Umbilical cord (tissue), 2 donors: ENCODE results near the gene RAI1. TPM values are rescaled to one million over a fixed set of nuclear protein-coding genes. Genes with fewer than 3 reads are reported as not detected.

Experiments used
- DNase-seq: peaks from one replicate; pipeline ENCODE4 v3.0.0-alpha.2; 2015; ENCODE audit warnings: low spot score
- total RNA-seq: library from RNA; depleted of rRNA; stranded (reverse); fragments of >200 nt; gene quantifications from one replicate; pipeline ENCODE4 v1.2.3, GENCODE V29; 2014; ENCODE audit warnings: low replicate concordance; ENCODE audit not compliant: insufficient read depth

Gene RAI1
- total RNA-seq, 1 donor from 2014 or later = 6.3 TPM

DNA sequence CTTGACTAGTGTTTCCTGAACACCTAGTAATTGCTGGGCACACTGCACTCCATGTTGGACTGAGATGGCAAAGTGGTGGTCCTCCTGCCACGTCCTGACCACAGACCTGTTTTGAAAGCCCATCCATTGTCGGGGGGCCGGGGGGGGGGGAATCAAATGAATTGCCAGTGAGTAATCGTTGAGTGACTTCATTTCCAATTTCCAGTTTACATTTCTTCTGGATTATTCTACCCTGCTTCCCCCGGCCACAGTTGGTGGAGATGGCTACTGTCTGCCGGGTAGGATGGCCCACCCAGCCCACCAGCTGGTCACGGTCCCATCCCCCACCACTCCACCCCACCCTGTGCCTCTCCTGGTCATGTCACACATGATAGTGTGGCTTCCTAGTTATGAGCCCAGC is 18.2 kb downstream of the RAI1 start:
- no peak for DNase-seq

DNA sequence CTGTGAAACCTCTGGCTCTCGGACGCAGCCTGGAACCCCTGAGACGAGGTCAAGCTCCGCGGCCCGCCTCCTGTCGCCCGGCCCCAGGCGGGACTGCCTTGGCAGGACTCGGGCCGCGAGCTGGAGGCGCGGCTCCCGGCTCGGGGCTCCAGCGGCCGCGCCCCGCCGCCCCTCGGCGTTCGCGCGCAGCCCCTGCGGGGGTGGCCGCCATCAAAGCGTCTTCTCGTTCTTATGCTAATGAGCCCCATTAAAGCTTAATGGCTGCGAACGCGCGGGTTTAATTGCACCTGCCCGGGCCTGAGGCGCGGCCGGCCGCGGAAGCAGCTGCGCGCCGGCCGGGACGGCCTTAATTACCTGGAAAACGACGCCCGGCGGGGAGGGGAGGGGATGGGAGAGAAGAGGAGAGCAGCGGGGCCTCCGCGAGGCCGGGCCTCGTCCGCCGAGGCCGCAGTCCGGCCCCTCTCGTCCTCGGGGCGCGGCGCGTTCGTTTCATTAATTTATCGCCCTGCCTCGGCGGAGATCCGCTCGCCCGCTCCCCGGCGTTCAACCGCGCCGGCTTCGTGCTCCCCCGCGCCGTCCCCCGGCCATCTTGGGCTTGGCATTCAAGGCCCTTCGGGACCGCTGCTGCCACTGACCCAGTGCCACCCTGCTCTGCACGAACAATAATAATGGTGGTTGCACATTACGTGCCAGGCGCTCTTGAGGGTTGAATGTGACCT is 19.2 kb downstream of the RAI1 start:
- DNase-seq = no peak

DNA sequence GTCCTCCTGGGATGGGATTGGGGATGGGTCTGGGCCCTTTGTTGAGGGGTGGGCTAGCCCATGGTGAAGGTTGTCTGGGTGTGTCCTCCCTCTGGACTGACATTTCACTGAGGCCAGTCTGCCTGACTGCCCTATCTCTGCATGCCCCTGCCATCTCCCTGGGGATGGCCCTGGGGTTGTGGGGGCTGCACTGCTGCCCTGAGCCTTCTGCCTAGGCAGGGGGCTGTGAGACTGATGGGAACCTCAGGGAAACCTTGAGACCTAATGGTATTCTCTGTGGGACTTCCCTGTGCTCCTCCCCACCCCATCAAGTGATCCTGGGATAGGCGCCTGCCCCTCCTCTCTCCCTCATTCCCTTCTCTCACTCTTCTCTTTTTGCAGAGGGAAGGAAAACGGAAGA is 19.9 kb downstream of the RAI1 start:
- no peak for DNase-seq

DNA sequence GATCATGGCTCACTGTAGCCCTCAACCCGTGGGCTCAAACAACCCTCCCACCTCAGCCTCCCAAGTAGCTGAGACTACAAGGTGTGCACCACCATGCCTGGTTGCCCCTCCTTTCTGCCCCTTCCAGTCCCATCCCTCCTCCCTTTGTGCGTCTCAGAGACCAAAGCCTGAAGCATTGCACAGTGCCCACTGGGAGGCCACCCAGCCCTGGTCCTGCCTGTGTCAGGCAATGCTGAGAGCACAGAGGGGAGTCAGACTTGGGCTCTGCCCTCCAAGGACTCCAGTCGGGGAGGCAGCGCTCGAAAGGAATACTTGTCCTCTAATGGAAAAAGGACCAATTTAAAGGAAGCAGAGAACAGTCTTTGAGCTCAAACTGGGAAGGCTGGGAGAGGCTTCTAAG is 20.4 kb downstream of the RAI1 start:
- no peak for DNase-seq

DNA sequence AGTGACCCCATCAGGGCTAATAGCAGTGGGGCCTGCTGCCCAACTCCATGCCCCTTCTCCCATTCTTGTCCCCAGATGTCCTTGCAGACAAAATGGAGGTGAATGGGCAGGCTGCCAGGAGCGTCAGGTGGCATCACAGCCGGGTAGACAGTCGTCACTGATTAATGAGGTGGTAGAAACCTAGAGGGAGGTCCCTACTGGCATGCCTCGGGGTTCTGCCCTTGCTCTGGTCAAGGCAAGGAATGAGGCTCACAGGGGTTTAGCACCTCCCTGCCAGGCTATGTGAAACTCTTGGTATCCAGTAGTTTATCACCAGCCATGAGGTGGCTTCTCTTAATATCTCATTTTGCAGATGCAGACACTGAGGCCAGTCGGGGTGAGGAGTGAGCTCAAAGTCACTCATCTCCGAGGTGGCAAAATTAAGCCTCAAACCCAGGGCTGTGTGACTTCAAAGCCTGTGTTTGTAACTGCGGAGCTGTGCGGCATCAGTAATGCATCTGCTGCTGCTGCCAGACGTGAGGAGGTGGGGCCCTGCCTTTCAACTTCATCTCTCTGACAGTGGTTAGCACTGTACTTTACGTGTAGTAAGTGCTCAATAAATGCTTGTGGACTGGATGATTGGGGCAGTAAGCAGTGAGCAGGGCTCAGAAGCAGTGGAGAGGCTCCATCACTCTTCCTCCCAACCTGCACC is 21.3 kb downstream of the RAI1 start:
- no peak for DNase-seq

DNA sequence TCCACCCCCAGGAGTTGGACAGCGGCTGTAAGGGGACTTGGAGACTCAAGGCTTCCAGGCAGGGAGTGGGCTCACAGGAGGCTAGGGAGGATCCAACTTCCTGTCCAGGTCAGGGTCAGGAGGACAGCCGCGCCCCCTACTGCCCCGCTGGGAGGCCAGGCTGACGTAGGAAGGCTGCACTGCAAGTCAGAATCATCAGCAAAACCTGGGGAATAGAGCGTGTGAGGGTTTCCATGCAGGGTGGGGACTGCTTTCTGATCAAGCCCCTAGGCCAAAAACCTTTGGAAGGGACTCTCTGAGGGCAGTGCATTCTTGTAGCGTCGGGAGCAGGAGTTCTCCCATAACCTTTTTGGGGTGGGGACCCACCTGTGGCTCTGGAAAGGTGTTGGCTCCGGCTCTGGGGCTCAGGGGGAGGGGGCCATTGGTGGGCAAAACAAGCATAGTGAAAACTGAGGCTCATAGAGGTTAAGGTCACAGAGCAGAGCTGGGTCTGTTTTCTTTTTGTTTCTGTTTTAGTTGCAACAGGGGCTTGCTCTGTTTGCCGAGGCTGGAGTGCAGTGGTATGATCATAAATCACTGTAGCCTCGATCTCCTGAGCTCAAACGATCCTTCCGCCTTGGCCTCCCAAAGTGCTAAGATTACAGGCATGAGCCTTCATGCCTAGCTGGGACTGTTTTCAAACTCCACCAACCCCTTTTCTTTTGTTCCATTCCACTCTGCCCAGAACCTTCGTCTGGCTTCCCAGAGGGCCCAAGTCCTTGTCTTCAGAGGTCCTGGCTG is 22.1 kb downstream of the RAI1 start:
- DNase-seq = no peak

DNA sequence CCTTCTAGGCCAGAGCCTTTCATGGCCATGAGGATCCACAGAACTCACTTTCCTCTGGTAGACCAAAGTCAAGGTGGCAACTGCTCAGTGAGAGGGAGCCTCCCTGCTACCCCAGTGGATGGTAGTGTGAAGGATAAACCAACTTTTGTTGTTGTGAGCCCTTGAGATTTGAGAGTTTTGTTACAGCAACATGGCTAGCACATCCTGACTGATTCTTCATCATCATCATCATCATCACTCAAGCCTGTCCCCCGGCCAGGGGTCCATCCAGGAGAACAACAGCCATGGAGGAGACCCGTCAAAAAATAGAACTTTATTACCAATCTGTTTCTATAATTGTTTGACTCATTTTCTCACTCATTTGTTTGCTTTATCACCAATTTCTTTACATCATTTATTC is 23.7 kb downstream of the RAI1 start:
- DNase-seq = no peak

DNA sequence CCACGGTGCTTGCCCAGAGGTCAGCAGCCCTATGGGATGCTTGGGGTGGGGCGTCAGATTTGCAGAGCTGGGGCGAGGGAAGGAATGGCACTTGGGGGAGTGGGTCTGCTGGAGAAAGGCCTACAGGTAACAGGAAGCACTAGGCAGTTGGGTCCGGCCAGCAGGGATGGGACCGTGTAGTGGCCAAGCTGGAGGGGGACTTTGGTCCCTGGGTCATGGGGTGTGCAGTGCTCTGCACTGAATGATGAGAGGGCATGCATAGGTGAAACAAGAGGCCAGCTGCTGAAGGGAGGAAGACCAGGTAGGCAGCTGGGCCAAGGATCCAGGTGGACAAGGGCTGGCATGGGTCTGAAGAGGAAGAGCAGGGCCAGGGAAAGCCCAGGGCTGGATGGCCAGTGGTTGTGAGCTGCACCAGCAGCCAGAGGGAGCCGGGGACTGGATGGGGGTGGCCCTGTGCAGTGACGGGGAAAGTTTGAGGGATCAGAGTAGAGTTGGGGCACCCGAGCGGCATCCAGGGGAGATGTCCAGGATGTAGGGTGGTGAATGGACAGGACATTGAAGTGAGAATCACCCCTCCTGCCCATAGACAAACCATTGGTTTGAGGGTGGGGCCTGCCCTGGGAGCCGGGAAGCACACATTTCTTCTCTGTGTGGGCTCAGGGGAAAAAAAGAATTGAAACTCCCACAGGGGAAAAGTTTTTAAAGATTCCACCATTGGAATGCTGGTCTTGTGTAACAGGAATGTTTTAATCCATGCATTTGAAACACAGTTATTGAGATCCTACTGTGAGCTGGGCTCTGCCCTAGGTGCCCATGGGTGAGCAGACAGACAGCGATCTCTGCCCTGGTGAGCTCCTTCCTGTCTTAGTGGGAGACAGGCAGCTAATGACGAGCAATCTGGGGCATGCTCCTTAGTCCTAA is 25.1 kb downstream of the RAI1 start:
- no peak for DNase-seq

DNA sequence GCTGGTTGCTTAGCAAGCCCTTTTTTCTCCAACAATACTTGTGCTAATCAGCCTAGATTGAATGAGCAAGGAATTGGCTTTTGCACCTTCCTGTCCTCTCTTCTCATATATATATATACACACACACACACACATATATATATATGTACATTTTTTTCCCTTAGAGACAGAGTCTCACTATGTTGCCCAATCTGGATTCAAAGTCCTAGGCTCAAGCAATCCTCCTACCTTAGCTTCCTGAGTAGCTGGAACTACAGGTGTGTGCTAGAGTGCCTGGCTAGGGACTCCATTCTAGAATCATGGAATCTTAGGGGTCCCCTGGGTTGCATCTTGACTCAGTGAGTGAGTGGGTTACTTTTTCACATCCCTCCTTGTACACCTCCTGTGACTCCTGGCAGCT is 27.0 kb downstream of the RAI1 start:
- DNase-seq = no peak

DNA sequence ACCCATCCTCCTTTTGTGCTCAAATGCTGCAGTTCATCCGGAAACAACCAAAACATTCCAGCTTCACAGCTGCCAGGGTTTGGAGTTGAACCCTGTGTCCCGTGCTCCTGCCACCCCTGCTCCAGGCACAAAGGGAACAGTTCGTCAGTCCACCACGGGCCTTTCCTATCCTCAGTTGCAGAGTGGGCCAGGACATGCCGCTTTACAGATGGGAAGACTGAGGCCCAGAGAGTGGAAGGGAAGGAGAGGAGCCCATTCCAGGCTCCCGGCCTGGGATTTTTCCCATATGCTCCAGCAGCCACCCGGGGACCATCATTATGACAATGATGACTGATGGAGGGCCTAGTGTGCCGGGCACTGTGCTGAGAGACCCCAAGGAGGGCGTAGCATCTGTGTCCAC is 27.6 kb downstream of the RAI1 start:
- no peak for DNase-seq

DNA sequence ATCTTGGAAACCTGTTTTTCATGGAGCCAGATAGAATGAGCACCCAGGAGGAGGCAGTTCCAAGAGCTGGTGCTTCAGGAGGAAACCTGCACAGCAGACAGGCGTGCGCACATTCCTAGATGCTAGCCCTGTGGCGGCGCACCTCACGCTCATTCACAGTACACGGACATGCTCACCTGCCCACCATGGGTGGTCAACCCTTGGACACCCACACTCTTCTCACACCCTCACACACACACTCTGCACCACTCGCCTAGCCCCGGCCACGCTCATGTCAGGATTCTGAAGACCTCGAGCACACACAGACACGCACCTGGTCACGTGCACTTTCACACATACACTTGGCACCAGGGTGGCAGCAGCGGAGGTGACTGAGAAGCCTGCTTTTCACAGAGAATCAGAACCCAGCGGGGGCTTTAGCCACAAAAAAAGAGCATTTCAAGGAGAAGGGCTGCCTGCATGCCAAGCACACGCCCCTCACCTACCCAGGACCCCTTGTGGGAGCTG is 28.6 kb downstream of the RAI1 start:
- DNase-seq = no peak

DNA sequence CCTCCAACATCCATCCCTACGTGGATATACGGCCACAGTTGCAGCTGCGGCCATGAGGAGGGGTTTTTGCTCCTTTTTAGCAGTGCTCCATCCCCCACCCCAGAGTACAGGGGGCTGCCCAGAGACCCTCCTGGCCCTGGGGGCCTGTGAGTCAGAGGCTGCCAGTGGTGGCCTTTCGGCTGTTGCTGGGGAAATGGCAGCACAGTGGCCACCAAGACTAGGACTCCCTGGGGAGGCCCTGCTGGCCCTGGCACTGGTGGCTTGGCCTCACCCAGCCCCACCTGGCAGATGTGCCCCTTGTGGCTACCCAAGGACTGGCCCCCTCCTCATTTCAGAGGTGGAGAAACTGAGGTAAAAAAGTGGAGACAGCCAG is 29.1 kb downstream of the RAI1 start:
- no peak for DNase-seq

DNA sequence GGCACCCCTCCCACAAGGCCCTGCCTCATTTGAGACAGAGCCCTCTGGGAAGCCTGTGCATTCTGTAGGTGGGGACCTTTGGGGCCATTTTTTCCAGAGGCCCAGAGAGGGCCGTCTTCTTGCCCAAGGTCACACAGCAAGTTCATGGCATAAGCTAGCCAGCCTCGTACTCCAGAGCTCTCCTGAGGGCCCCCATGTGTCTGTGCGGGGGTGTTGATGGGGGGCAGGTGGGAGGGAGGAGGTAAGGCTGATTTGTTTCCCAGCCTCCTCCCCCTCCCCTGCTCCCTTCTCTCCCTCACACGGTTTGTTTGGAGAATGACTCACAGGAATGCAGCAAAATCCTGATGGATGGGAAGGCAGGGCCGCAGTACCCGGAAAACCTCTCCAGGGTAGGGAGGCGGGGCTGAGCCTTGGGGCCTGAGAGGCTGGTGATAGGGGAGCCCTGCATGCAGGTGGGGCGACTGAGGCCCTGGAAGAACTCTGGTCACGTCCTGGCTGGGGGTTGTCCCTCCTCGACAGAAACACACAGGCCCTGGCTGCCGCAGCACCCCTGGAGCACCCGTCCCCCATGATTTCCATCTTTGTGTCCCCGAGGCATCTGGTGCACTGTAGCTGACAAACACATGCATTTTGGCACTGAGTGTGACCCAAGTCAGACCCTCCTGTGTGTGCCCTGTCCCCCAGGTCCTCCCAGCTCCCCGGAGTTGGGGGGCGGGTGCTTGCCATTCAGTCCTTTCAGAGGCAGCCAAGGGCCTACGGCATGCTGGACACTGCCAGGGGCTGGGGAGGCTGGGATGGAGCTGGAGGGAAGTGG is 29.7 kb downstream of the RAI1 start:
- DNase-seq = peak; percentile 95

DNA sequence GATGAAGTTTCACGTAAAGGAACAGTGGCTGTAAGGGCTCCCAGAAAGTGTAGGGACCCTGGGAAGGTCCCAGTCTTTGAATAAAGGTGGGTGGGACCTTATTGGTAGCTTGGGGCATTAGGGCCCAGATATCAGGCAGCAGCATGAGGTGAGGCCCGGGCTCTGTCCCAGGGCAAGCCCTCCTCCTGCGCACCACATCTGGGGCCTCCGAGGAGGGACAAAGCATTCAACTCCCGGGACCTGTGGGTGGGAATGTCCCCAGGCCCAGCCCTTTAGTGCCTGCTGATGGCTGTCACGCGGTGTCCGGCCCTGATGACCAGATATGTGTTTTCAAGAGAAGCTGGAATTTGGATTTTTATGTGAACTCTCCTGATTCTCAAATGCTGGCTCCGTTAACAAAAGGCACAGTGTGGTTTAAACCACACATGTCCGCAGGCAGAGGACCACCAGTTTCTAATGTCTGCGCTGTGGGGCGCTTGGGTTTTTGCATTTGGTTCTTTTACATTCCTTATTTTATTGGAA is 30.4 kb downstream of the RAI1 start:
- DNase-seq = peak; percentile 42

DNA sequence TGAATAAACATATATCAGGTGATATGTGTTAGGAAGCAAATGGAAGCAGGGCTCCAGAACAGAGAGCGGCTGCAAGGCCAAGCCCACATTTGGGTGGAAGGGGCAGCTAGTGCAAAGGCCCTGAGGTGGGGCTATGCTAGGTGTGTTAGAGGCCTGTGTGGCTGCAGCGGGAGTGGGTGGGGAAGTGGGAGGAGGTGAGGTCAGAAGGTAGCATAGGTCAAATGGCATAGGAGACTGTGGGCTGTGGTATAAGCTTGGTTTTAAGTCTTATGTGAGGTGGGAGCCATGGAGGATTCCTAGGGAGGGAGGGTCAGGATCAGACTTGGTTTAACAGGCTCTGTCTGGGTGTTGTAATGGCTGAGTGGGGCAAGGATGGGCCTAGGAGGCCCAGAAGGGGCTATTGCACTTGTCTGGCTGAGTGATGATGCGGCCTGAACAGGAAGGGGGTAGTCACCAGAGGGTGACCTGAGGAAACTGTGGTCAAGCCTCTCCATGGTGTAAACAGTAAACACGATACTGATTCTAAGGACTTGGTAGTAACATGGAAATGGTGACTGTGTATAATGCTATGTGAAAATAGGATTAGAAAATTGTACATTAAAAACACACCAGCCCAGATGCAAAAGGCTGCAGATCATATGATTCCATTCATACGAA is 31.1 kb downstream of the RAI1 start:
- DNase-seq = no peak

DNA sequence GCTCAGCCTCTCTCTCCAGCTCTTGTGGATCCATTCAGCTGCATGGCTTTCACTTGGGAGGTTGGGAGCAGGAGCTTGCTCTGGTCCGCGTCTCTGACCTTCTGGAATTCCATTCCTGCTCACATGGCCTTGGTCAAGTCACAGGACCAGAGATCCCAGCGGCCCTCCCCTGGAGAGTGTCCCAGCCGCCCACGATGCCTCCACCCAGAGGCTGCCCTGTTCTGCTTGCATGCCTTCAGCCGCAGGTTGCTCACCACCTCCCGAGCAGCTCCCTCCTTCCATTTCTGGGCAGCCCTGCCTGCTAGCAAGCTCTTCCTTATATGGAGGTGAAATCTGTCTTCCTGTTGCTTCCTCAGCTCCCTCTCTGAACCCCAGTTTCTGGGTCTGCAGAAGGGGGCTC is 32.6 kb downstream of the RAI1 start:
- no peak for DNase-seq

DNA sequence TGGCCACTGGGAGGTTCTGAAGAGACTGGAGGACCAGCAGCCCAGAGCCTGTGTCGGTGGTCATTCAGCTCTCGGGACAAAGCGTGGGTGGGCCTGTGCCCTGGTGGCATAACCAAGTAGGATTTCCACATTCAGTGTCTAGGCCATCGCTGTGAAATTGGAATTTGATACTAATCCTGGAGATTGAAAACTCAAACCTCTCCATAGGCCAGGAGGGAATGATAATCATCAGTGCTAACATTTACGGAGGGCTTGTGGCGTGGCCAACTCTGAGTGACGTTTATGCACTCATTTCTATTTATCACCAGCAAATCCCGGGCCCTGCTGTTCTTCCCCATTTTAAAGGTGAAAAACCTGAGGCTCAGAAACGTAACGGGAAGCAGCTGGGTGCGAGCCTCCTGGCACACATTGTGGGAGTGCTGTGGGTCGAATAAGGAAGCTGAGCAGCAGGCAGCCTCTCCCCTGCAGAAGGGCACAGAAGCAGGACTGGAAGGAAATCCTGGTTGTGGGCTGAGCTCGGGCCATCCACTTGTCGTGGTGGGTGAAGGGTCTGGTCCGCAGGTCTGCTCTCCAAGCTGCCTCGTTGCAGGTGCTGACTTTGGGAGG is 33.1 kb downstream of the RAI1 start:
- no peak for DNase-seq

DNA sequence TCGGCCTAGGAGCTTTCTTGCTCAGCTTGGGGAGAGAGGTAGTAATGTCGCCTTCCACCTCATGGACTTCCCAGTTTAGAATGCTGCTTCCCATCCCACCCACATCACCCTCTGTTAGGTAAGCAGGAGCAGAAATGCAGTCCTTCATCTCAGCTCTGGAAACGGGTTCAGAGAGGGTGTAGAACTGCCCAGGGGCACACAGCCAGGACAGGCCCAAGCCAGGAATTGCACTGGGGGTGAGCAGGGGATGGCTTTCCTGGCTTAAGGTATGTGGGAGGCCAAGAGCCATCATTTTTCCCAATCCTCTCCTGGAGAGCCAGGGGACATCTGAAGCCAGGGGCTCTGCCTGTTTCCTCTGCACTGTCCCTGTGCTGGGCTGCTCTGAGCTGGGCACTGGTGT is 33.6 kb downstream of the RAI1 start:
- no peak for DNase-seq

DNA sequence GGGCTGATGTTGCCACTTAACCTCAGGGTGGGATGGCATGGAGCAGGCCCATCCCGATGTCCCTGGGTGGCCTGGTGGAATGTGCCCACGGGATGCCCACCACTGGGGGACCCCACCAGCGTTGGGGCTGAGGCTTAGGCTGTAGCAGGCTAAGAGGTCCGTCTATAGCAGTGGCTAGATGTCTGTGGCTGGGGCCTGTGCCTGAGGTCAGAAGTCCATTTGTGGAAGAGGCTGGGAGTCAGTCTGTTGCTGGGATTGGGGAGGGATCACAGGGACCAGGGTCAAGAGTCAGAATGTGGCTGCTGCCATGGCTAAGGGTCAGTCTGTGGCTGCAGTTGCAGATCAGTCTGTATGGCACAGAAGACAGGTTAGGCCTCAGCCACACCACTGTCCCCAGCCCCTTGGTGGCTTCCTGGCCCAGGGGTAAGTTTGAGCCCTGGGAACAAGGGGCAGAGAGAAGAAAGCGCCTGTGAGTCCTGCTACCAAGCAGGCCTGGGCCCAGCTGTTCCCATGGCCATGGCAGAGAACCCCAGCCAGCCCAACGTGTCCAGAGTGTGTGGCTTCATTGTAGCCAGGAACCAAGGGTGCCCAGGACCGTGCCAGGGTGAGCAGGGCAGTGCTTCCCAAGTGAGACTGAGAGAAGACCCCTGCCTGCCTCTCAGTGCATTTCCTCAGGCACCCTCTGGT is 35.7 kb downstream of the RAI1 start:
- no peak for DNase-seq
